K562 (cell line): Measurements from ENCODE around the gene EYA3.

Experiments used
- ELF1 ChIP-seq: fragments of 200-800 bp; sonication (Bioruptor generic); IDR thresholded peaks from 2 replicates; pipeline ENCODE4 v1.6.1; 2016; ENCODE audit warnings: missing genetic modification characterization, missing compliant biosample characterization
- ELF4 ChIP-seq: fragments of 450-650 bp; formaldehyde crosslinking; IDR thresholded peaks from 2 replicates; pipeline ENCODE4 v1.4.0; 2022; ENCODE audit warnings: missing genetic modification characterization
- EP300 ChIP-seq: IDR thresholded peaks from 2 replicates; pipeline ENCODE4 v1.6.1; 2012; ENCODE audit warnings: low read length, improper control_type of control experiment
- GABPA ChIP-seq: fragments of 200-800 bp; sonication (Bioruptor generic); conservative IDR thresholded peaks from 2 replicates; pipeline ENCODE4 v1.6.1; 2016; ENCODE audit warnings: low read depth, missing genetic modification characterization, missing compliant biosample characterization
- GTF2F1 ChIP-seq: IDR thresholded peaks from 2 replicates; pipeline ENCODE4 v1.6.1; 2011; ENCODE audit warnings: low read depth, low read length, improper control_type of control experiment
- KDM4B ChIP-seq, 2 experiments: fragments of 450-650 bp in 1 of 2; sonication (generic) in 1 of 2; IDR thresholded peaks; 2 replicates each; pipeline ENCODE4 v1.6.1; 2016 to 2017; ENCODE audit warnings: borderline replicate concordance in 2 of 2, antibody characterized with exemption in 1 of 2, low read depth in 1 of 2, mild to moderate bottlenecking in 1 of 2
- RBM17 ChIP-seq: fragments of 200-400 bp; formaldehyde crosslinking; IDR thresholded peaks from 2 replicates; pipeline ENCODE4 v1.6.1; 2017; ENCODE audit warnings: low read depth, mild to moderate bottlenecking, low read length, borderline replicate concordance
- SETDB1 ChIP-seq: IDR thresholded peaks from one replicate; pipeline ENCODE4 v1.6.1; 2012; ENCODE audit warnings: low read length, control low read depth, inconsistent platforms
- SNRNP70 ChIP-seq: fragments of 200-400 bp; formaldehyde crosslinking; optimal IDR thresholded peaks from 2 replicates; pipeline ENCODE3; 2017; ENCODE audit warnings: low read depth, low read length
- TCF7L2 ChIP-seq: fragments of 150-350 bp; IDR thresholded peaks from 2 replicates; pipeline ENCODE4 v1.6.1; 2016; ENCODE audit warnings: low read depth, mild to moderate bottlenecking, low read length, moderate library complexity
- ZNF134 ChIP-seq: fragments of 250-450 bp; sonication (Bioruptor Pico); conservative IDR thresholded peaks from 2 replicates; pipeline ENCODE4 v1.4.0; 2020
- ZNF668 ChIP-seq: fragments of 250-450 bp; sonication (Bioruptor Pico); IDR thresholded peaks from 2 replicates; pipeline ENCODE4 v1.8.0; 2022; ENCODE audit warnings: mild to moderate bottlenecking, inconsistent platforms

- TF ChIP-seq ZNF134 (CRISPR knock-in tag): no peak
- TF ChIP-seq ELF4 (CRISPR knock-in tag): no peak
- TF ChIP-seq EP300: no peak
- no peak for TF ChIP-seq TCF7L2
- no peak for TF ChIP-seq SETDB1
- no peak for TF ChIP-seq RBM17
- no peak for TF ChIP-seq ZNF668
- TF ChIP-seq SNRNP70: no peak
- no peak for TF ChIP-seq GTF2F1
- no peak for TF ChIP-seq KDM4B (IDR thresholded peaks at IDR 0.05; ENCODE audit: borderline replicate concordance in 2 of 2, low read depth in 1 of 2)
- no peak for TF ChIP-seq ELF1 (tag)
- TF ChIP-seq GABPA: no peak
These were observed 77.4 kb downstream of the EYA3 start for GRCh38 chr1:28010969-28011368.
